CD4-positive, alpha-beta T cell treated with Interleukin-4 for 1 hour (primary cell): Measurements from ENCODE around the gene EYS.

Experiments
- DNase-seq, 2 donors: peaks; one replicate each; pipeline ENCODE4 v3.0.0-alpha.2; 2020 to 2022

The EYS gene

GRCh38 chr6:63676412-63677114 lies 2030.5 kb downstream of the EYS start:
- no peak for DNase-seq

- DNase-seq, result no peak
These were observed 2031.9 kb downstream of the EYS start for GRCh38 chr6:63675138-63675537.

DNA sequence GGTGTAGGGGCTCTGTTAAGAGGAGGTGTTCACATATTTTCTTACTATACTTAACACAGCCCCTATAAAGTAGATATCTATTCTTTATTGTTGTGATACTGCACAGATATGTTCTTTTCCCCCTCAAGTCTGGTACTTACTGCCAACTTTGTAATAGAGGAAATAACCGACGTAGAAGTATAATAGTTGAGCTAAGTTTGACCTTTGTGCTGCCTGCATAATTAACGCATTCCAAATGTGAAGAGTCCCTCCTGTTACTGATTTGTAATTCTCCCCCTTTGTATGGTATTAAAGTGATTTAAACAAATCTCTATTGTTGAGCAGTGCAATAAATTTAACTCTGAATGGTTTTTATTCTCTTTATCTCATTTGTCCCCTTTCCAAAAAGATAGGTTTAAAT lies 2032.4 kb downstream of the EYS start:
- no peak for DNase-seq

DNA sequence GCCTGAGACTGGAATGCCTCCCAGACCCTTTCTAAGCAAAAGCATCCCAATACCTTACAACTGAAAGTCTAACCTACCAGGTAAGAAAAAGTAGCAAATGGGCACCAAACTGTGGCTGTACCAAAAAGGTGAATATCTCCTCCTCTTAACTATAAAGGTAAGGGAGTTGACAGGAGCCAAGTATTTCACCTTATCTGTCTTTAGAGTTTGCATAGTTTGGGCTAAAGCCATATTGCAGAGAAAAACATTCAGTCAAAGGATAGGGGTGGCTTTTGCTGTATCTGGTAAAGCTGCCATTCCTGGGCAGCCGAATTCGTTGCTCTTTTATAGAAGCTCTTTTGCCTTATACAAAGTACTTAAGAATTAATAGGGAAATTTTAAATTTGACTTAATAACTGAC lies 2033.3 kb downstream of the EYS start:
- no peak for DNase-seq

DNA sequence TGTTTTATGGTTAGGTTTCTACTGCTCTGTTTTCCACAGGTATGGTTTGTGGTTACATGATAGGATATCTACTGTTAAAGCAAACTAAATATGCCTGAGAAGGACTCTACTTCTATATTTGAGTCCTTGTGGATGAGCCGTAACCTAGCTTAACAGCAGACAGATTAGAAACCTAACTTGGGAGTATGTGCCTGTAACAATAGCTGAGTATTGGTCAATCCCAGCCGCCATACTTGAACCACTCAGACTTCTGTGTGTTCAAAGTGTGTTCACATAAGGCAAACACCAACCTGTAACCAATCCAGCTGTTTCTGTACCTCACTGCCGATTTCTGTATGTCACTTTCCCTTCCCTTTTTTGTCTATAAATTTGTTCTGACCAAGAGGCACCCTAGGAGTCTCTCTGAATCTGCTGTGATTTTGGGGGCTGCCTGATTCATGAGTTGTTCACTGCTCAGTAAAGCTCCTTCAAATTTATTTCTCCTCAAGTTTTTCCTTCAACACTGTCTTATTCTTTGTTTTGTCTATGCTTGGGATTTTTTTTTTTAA lies 2034.4 kb downstream of the EYS start:
- DNase-seq, result no peak

GRCh38 chr6:63671098-63671754 lies 2035.8 kb downstream of the EYS start:
- DNase-seq, result no peak
